Naive thymus-derived CD4-positive, alpha-beta T cell (primary cell): Measurements from ENCODE around the gene LSM6. TPM values are rescaled to one million over a fixed set of nuclear protein-coding genes. Genes with fewer than 3 reads are reported as not detected.

Source experiments
- ATAC-seq: fragments of 150-1000 bp; cut with Tn5 transposase; 2 replicates; pipeline ENCODE4 v1.10.0; 2021; ENCODE audit warnings: mild to moderate bottlenecking, moderate library complexity
- CTCF ChIA-PET: fragments of 350-600 bp; sonication (Branson Sonifier 250); formaldehyde crosslinking; loops from one replicate; lab custom pipeline; 2021; ENCODE audit warnings: antibody characterized with exemption; lab: Charles Lee
- POLR2A ChIA-PET: fragments of 350-600 bp; sonication (Branson Sonifier 250); formaldehyde crosslinking; loops from one replicate; lab custom pipeline; 2021; ENCODE audit warnings: antibody characterized with exemption, inconsistent platforms; lab: Charles Lee
- DNase-seq, 9 donors: peaks; one replicate each; pipeline versions ENCODE4 v3.0.0 to v3.0.0-alpha.2; 2020 to 2022; ENCODE audit warnings: mixed read lengths in 1 of 9
- H3K27ac ChIP-seq: one replicate; pipeline ENCODE4 v1.7.0; 2013; ENCODE audit warnings: mild to moderate bottlenecking, low read depth, low read length, moderate library complexity
- H3K27me3 ChIP-seq, 2 donors: one replicate each; pipeline ENCODE4 v1.7.0; 2013; ENCODE audit warnings: low read length in 2 of 2, mild to moderate bottlenecking in 2 of 2, moderate library complexity in 2 of 2; ENCODE audit not compliant: control insufficient read depth in 2 of 2, insufficient read depth in 2 of 2
- H3K36me3 ChIP-seq, 3 experiments: 1 replicate in 2 of 3; 2 replicates in 1 of 3; pipeline ENCODE4 v1.7.0; 2013; ENCODE audit warnings: low read length in 3 of 3, mild to moderate bottlenecking in 3 of 3, moderate library complexity in 1 of 3; ENCODE audit not compliant: insufficient read depth in 3 of 3, control insufficient read depth in 2 of 3
- H3K4me1 ChIP-seq, 2 donors: one replicate each; pipeline ENCODE4 v1.7.0; 2013; ENCODE audit warnings: low read length in 2 of 2, mild to moderate bottlenecking in 2 of 2, moderate library complexity in 1 of 2; ENCODE audit not compliant: control insufficient read depth in 2 of 2, insufficient read depth in 2 of 2
- H3K4me3 ChIP-seq: 2 replicates; pipeline ENCODE4 v1.7.0; 2013; ENCODE audit warnings: mild to moderate bottlenecking, low read length
- H3K9me3 ChIP-seq, 3 experiments: 1 replicate in 2 of 3; 2 replicates in 1 of 3; pipeline ENCODE4 v1.7.0; 2013; ENCODE audit warnings: low read length in 3 of 3; ENCODE audit not compliant: control insufficient read depth in 2 of 3
- H3K27ac Mint-ChIP-seq, 9 donors: one replicate each; pipeline ENCODE4 v1.8.0; 2020 to 2022; ENCODE audit warnings: mixed read lengths in 9 of 9, mild to moderate bottlenecking in 8 of 9, moderate library complexity in 5 of 9, inconsistent platforms in 2 of 9
- H3K27me3 Mint-ChIP-seq, 5 donors: one replicate each; pipeline ENCODE4 v1.8.0; 2021 to 2022; ENCODE audit warnings: mixed read lengths in 5 of 5, mild to moderate bottlenecking in 1 of 5
- H3K36me3 Mint-ChIP-seq, 5 donors: one replicate each; pipeline ENCODE4 v1.8.0; 2020 to 2022; ENCODE audit warnings: mixed read lengths in 5 of 5, mild to moderate bottlenecking in 3 of 5, inconsistent platforms in 1 of 5
- H3K4me1 Mint-ChIP-seq, 7 donors: one replicate each; pipeline ENCODE4 v1.8.0; 2020 to 2022; ENCODE audit warnings: mixed read lengths in 7 of 7, mild to moderate bottlenecking in 3 of 7, inconsistent platforms in 1 of 7
- H3K4me3 Mint-ChIP-seq, 10 donors: one replicate each; pipeline ENCODE4 v1.8.0; 2020 to 2022; ENCODE audit warnings: mild to moderate bottlenecking in 10 of 10, mixed read lengths in 10 of 10, moderate library complexity in 6 of 10, inconsistent platforms in 2 of 10
- H3K9me3 Mint-ChIP-seq, 11 donors: one replicate each; pipeline ENCODE4 v1.8.0; 2020 to 2022; ENCODE audit warnings: mixed read lengths in 11 of 11, mild to moderate bottlenecking in 4 of 11, inconsistent platforms in 1 of 11, moderate library complexity in 1 of 11
- intact Hi-C, 2 donors: fragments of 100-400 bp; cut with micrococcal nuclease; formaldehyde crosslinking; loops; one replicate each; pipeline ENCODE4 v1.15.1; 2023
- polyA plus RNA-seq, 2 donors: library from polyadenylated mRNA; unstranded; fragments of 300-500 nt; fragmentation: Illumina TruSeq; gene quantifications; one replicate each; pipeline ENCODE4 v1.2.3, GENCODE V29; 2021
- total RNA-seq, 6 experiments: library from RNA in 5 of 6; stranded (reverse) in 5 of 6; gene quantifications; 1 replicate in 5 of 6; 2 replicates in 1 of 6; pipeline ENCODE4 v1.2.3 and lab custom pipeline; 2021 to 2026

Gene LSM6
- total and polyA plus RNA-seq, 7 experiments from 2014 or later, result 24.7 to 73.6 (median 48.3) TPM

DNA sequence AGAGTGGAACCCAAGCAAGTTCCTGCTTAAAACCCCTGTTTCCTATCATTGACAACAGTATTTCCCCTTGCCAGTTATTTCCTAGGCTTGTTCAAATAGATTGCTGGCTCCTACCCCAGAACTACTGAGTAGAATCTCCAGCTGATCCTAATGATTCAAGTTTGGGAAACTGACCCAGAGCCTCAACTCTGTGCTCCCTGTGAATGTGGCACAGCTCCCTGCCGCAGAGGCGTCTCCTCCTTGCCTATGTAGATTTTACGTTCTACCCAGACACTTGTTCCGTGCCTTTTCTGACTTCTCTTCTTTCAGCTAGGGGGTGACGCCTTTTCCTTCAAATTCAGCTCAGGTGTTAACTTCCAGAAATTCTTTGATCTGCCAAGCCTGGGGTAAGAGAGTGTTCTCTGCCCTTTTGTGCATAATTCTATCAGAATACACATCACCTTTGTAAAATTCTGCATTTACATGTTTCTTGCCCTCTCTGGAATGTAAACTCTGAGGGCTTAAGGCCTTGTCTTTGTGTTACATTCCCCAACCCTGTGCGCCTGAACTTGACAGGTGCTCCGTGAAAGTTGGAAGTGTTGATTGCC is 4.4 kb downstream of the LSM6 start:
- peak overlapping the region in 3 of 9 donors; percentile 2 to 73 (median 55) for H3K27ac Mint-ChIP-seq
- no peaks in the 10 kb centered on the region for H3K27me3 Mint-ChIP-seq
- H3K36me3 Mint-ChIP-seq, result peaks cover 0 to 22% (median 0%) of the 10 kb centered on the region in 5 donors
- DNase-seq (no peak), ATAC-seq (no peak)
- ChIA-PET POLR2A (no interaction called here), CTCF (interaction anchor here (0.6 kb wide), 1 partner anchor 93 kb away, joined by 3 read pairs; no protein-coding TSS in a partner anchor)
- no peaks in the 10 kb centered on the region for H3K9me3 Mint-ChIP-seq
- no peak overlapping the region for H3K27ac ChIP-seq
- intact Hi-C loops, result loop anchor here (5.0 to 10.0 kb wide), 5 partner anchors 448 to 1872 kb away; partner anchors contain the start of genes TTC29 (in 2 of the 2), ABCE1 (in 1 of the 2), ANAPC10 (in 1 of the 2) and OTUD4 (in 1 of the 2)
- H3K4me3 ChIP-seq, result no peak overlapping the region
- H3K36me3 ChIP-seq, result peaks cover 0 to 13% (median 0%) of the 10 kb centered on the region in 3 experiments
- H3K27me3 ChIP-seq, result no peaks in the 10 kb centered on the region
- H3K4me1 ChIP-seq, result peaks cover 21 to 28% of the 10 kb centered on the region in 2 donors
- no peaks in the 10 kb centered on the region for H3K9me3 ChIP-seq
- peak overlapping the region in 6 of 10 donors; percentile 21 to 88 (median 44) for H3K4me3 Mint-ChIP-seq
- peaks cover 36 to 80% (median 66%) of the 10 kb centered on the region in 7 donors for H3K4me1 Mint-ChIP-seq

DNA sequence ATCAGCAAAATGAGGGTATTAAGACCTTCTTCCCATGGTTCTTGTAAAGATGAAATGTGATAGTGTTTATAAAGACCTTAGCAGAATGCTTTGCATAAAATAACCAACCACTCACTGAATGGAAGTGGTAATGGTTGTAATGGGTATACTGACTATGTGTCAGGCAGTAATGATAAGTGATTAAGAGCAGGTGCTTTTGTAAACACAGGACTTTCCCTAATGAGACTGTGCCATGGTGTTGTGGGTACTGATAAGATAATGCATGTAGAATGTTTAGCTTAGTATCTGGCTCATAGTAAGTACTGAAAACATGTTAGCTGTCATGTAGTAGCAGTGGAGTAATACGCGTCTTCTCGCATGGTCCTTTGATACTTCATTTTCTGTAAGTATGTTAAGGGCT is 6.9 kb downstream of the LSM6 start:
- Mint-ChIP-seq H3K27me3 (no peaks in the 10 kb centered on the region), H3K9me3 (no peaks in the 10 kb centered on the region), H3K36me3 (peaks cover 0 to 38% (median 11%) of the 10 kb centered on the region in 5 donors), H3K4me1 (peaks cover 28 to 63% (median 50%) of the 10 kb centered on the region in 7 donors), H3K4me3 (peak overlapping the region in 2 of 10 donors; percentile 15), H3K27ac (peak overlapping the region in 3 of 9 donors; percentile 14 to 65 (median 49))
- intact Hi-C loops, result no loop called here
- CTCF ChIA-PET, result no interaction called here
- H3K27ac ChIP-seq, result no peak overlapping the region
- POLR2A ChIA-PET, result no interaction called here
- ATAC-seq, result no peak
- H3K4me3 ChIP-seq, result no peak overlapping the region
- peaks cover 11 to 12% of the 10 kb centered on the region in 2 donors for H3K4me1 ChIP-seq
- H3K9me3 ChIP-seq, result no peaks in the 10 kb centered on the region
- H3K27me3 ChIP-seq, result no peaks in the 10 kb centered on the region
- DNase-seq, result no peak
- H3K36me3 ChIP-seq, result peaks cover 0 to 16% (median 7%) of the 10 kb centered on the region in 3 experiments

DNA sequence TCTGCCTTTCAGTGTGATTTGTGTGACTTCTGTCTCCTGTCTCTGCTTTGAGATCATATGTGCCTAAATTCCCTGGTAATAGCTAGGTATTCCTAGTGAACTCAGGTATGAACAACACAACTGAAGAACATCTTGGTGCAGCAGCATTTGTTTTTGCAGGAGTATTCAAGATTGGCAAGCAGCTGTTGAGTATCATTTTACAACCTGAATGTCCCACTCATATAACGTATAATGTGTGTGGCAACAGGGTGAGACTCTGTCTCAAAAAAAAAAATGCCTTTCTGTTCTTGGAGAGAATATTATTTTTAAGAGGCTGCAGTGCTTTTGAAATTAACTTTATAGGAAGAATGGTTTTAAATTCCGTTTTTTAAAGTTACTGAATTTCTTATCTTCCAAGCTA is 7.7 kb downstream of the LSM6 start:
- Mint-ChIP-seq H3K27ac (no peak overlapping the region), H3K27me3 (no peaks in the 10 kb centered on the region), H3K36me3 (peaks cover 2 to 42% (median 12%) of the 10 kb centered on the region in 5 donors), H3K9me3 (no peaks in the 10 kb centered on the region), H3K4me3 (no peak overlapping the region), H3K4me1 (peaks cover 22 to 55% (median 43%) of the 10 kb centered on the region in 7 donors)
- Histone ChIP-seq H3K27ac (no peak overlapping the region), H3K36me3 (peaks cover 0 to 24% (median 8%) of the 10 kb centered on the region in 3 experiments), H3K27me3 (no peaks in the 10 kb centered on the region), H3K4me1 (peaks cover 5% of the 10 kb centered on the region in 2 donors), H3K9me3 (no peaks in the 10 kb centered on the region), H3K4me3 (no peak overlapping the region)
- ChIA-PET CTCF (no interaction called here), POLR2A (no interaction called here)
- ATAC-seq (no peak), DNase-seq (no peak)
- intact Hi-C loops, result no loop called here

DNA sequence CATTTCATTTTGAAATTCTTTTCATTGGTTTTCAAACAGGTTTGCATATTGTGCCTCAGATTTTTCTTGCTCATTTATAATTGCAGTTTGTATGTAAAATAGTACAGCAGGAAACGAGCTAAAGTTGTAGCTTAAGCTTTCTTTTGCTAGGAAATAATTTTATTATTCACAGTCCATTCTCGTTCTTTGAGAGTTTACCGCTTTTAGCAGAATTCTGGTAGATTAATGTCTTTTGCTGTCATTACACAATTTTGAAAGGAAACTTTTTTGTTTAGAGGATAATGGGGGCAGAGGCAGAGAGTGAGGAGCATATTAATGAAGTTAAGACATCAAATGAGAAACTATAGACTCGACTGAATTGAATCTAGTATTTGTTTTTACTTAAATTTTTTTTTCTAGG is 10.5 kb downstream of the LSM6 start:
- Mint-ChIP-seq H3K4me1 (peaks cover 4 to 27% (median 16%) of the 10 kb centered on the region in 7 donors), H3K27ac (peak overlapping the region in 4 of 9 donors; percentile 18 to 59 (median 23)), H3K4me3 (no peak overlapping the region), H3K27me3 (no peaks in the 10 kb centered on the region), H3K36me3 (peaks cover 5 to 55% (median 17%) of the 10 kb centered on the region in 5 donors), H3K9me3 (no peaks in the 10 kb centered on the region)
- no peaks in the 10 kb centered on the region for H3K9me3 ChIP-seq
- ChIA-PET CTCF (no interaction called here), POLR2A (no interaction called here)
- no peaks in the 10 kb centered on the region for H3K4me1 ChIP-seq
- DNase-seq (no peak), ATAC-seq (no peak)
- H3K36me3 ChIP-seq, result peaks cover 0 to 42% (median 17%) of the 10 kb centered on the region in 3 experiments
- no peak overlapping the region for H3K27ac ChIP-seq
- no peak overlapping the region for H3K4me3 ChIP-seq
- H3K27me3 ChIP-seq, result no peaks in the 10 kb centered on the region
- intact Hi-C loops, result no loop called here

DNA sequence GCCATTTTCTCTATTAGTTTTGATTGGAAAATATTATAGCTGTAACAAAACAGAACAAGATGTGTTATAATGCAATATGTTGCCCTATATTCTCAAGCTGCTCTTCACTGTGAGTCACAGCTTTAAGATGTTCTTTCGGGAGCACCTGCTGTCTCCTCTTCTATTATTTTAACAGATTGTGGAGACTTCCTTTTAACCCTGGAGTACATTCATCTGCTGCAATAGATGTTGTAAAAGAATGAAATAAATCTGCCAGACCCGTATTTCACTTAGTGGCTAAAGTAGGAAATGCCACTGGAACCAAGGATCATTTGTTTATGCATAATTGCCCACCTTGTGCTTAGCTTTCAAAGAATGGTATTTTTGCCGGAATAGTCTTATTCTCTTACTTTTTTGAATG is 11.1 kb downstream of the LSM6 start:
- Histone ChIP-seq H3K27me3 (no peaks in the 10 kb centered on the region), H3K9me3 (no peaks in the 10 kb centered on the region), H3K4me1 (no peaks in the 10 kb centered on the region), H3K36me3 (peaks cover 0 to 46% (median 17%) of the 10 kb centered on the region in 3 experiments), H3K4me3 (no peak overlapping the region), H3K27ac (no peak overlapping the region)
- CTCF ChIA-PET, result no interaction called here
- Mint-ChIP-seq H3K27ac (peak overlapping the region in 2 of 9 donors; percentile 34 to 48), H3K4me3 (no peak overlapping the region), H3K4me1 (peaks cover 2 to 21% (median 12%) of the 10 kb centered on the region in 7 donors), H3K9me3 (no peaks in the 10 kb centered on the region), H3K36me3 (peaks cover 8 to 61% (median 23%) of the 10 kb centered on the region in 5 donors), H3K27me3 (no peaks in the 10 kb centered on the region)
- no peak for ATAC-seq
- intact Hi-C loops, result no loop called here
- DNase-seq, result no peak
- POLR2A ChIA-PET, result no interaction called here

DNA sequence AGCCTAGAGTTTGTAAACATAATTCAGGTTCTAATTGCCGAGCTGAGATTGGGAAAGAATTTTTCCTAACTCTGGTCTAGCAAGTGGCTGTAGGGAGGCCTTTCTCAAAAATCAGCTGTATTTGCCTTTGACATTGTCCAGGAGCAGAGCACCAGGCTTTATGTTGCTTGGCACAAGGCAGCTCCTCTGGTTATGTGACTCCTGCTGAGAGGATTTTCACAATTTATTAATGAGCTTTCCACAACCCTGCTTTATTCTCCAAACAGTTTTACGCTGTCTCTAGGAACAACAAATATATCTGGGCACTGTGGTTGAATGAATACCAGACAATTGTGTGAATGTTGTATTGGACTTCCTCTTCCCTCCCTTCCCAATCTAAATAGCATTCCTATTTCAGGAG is 14.9 kb downstream of the LSM6 start:
- no peaks in the 10 kb centered on the region for H3K9me3 Mint-ChIP-seq
- peaks cover 0 to 4% (median 0%) of the 10 kb centered on the region in 7 donors for H3K4me1 Mint-ChIP-seq
- ATAC-seq (no peak), DNase-seq (no peak)
- H3K27me3 Mint-ChIP-seq, result no peaks in the 10 kb centered on the region
- ChIA-PET CTCF (no interaction called here), POLR2A (no interaction called here)
- Histone ChIP-seq H3K4me3 (no peak overlapping the region), H3K27me3 (no peaks in the 10 kb centered on the region), H3K4me1 (no peaks in the 10 kb centered on the region), H3K9me3 (no peaks in the 10 kb centered on the region), H3K36me3 (peaks cover 0 to 39% (median 17%) of the 10 kb centered on the region in 3 experiments), H3K27ac (no peak overlapping the region)
- peaks cover 8 to 44% (median 27%) of the 10 kb centered on the region in 5 donors for H3K36me3 Mint-ChIP-seq
- intact Hi-C loops, result no loop called here
- H3K4me3 Mint-ChIP-seq, result no peak overlapping the region
- H3K27ac Mint-ChIP-seq, result peak overlapping the region in 2 of 9 donors; percentile 24 to 38
